ELR (cell line): ENCODE data around the gene CUBN.

ENCODE experiments used
- DNase-seq: peaks from one replicate; pipeline ENCODE4 v3.0.0-alpha.2; 2015; ENCODE audit warnings: low read depth

The CUBN gene

GRCh38 chr10:16822726-16823360 lies 306.8 kb downstream of the CUBN start:
- no peak for DNase-seq

DNA sequence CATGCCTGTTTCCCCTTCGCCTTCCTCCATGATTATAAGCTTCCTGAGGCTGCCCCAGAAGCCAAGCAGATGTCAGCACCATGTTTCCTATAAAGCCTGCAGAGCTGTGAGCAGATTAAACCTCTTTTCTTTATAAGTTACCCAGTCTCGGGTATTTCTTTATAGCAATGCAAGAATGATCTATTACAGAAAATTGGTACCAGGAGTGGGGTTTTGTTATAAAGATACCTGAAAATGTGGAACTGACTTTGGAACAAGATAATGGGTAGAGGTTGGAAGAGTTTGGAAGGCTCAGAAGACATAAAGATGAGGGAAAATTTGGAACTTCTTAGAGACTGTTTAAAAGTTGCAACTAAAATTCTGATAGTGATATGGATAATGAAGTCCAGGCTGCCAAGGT lies 307.6 kb downstream of the CUBN start:
- no peak for DNase-seq

DNA sequence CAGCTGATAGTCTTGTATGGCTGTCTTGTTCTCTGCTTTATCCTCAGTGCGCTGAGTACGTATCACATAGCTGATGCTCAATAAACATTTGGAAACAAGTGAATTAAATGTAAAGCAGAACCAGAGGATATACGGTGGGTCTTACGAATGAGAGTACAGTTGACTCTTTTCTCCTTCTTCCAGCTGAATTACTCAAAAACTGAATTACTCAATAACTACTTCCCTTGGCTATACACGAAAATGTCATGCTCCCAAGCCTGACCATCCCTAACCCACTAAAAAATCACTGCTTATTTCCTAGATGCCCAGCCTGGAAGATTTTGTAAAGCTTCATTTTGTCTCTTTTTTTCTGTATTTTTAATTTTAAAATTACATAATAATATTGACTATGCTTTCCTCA lies 309.2 kb downstream of the CUBN start:
- no peak for DNase-seq

DNA sequence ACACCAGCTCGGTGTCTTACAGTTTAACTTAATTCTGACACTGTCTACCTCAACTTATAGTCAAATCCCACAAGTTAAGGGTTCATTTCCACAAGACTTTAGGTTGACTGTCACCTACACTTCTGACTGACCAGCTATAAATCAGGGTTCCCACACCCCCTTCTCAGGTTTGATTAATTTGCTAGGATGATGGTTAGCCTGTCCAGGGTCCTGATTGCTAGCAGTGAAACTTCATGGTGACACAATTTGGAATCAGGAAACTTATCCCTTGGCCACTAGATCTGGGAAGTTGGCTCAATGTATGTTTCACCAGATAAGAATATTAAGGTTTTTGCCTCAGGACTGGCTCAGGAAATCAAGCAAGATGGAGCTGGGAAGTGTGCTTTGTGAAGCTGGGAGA lies 309.6 kb downstream of the CUBN start:
- DNase-seq = no peak

GRCh38 chr10:16819436-16819835 lies 310.2 kb downstream of the CUBN start:
- no peak for DNase-seq

- DNase-seq = no peak
These were observed 310.6 kb downstream of the CUBN start for GRCh38 chr10:16819026-16819425.

GRCh38 chr10:16817125-16818019 lies 312.2 kb downstream of the CUBN start, which contains the start of gene RSU1:
TSS of gene RSU1 (minus strand) at chr10:16817424. CDS start at chr10:16817081, 343 bp downstream.
- peak; percentile 100 for DNase-seq

- peak; percentile 51 for DNase-seq
These were observed 312.8 kb downstream of the CUBN start for GRCh38 chr10:16816830-16817124.

- DNase-seq = peak; percentile 4
These were observed 313.4 kb downstream of the CUBN start for GRCh38 chr10:16816171-16816570.

DNA sequence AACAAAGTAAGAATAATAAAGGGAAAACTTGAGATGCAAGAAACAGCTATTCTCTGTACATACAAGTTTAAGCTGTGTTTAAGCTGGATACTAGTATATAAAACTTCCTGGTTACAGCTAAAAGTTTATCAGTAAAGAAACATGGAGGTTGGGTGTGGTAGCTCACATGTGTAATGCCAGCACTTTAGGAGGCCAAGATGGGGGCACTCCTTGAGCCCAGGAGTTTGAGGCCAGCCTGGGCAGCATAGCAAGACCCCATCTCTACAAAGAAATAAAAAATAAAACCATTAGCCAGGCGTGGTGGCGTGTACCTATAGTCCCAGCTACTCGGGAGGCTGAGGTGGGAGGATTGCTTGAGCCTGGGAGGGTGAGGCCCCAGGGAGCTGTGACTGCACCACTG lies 315.6 kb downstream of the CUBN start:
- no peak for DNase-seq

- no peak for DNase-seq
These were observed 316.9 kb downstream of the CUBN start for GRCh38 chr10:16812676-16813075.

- DNase-seq = no peak
These were observed 317.8 kb downstream of the CUBN start for GRCh38 chr10:16811765-16812164.

DNA sequence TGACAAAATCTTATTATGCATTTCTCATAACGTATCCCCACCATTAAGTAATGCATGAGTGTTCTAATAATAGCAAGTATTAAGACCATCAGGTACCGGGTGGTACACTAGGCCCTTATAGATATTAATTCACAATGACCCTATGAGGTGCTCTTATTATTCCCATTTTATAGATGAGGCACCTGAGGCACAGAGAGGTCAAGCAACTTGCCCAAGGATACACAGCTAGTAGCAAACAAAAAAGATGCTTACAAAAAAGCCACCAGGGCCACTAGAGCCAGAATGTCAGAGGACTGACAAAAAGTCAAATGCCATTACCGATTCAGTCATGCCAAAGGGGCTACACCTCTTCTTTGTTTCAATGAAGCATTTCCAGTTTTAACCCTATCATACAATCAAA lies 318.3 kb downstream of the CUBN start:
- no peak for DNase-seq

DNA sequence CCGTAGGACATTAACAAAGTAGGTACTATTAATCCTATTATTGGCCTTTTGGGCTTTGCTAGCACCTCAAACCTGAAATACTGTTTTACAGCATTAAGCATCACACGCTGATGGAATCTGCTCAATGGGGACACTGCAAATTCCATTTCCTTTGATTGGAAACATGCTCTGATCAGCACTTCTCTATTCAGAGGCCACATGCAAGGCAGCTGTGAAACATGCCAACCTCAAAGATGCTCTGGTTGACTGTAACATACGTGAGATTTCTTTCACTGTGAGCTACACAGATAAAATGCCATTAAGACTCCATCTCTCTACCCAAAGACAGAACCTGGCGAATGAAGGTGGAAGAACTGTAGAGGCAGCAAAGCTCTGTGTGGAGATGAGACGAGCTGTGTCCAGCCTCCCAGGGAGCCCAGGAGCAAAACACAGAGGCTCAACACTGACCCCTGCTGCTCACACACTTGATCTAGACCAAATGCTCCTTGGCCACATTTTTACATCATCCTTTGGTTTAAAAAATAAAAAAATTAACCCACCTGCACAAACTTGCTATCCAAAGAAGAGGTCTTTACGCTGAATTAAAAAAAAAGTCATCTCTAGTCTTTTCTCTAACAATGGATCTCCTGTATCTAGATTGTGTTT lies 320.4 kb downstream of the CUBN start:
- peak; percentile 49 for DNase-seq

DNA sequence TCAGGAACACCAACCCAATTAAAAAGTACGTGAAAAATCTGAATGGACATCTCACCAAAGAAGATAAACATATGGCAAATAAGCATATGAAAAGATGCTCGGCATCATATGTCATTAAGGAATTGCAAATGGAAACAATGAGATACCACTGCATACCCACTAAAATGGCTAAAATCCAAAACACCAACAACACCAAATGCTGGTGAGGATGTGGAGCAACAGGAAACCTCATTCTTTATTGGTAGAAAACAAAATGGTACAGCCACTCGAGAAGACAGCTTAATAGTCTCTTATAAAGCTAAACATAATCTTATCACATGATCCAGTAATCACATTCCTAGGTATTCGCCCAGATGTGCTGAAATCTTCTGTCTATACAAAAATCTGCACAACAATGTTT lies 325.5 kb downstream of the CUBN start:
- DNase-seq = no peak

DNA sequence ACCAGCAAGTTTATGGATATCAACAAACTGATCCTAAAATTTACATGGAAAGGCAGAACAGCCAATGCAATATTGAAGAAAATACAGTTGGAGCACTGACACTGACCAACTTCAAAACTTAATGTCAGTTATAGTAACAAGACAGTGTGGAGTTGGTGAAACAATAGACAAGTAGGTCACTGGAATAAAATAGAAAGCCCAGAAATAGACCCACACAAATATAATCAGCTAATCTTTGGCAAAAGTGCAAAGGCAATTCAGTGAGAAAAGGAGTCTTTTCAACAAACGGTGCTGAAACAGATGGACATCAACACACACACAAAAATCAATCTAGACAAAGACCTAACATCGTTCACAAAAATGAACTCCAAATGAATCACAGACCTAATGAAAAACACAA lies 326.1 kb downstream of the CUBN start:
- no peak for DNase-seq

DNA sequence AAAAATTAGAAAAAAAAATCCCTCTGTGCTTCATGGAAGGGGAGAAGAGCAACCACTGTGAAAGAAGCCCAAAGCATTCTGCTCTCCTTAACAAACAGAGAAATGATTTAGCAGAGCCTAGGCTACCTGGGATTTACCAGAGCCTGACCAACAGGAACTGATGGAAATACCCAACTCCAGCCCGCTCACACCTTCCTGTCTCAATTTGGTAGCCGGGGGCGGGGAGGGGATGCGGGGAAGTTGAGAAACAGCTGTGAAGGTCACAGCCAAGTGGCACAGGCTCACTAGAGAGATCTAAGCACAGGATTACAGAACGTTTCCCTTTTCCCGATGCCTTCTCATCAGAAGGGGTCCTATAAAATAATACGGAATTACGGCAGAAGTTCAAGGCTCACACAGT lies 330.0 kb downstream of the CUBN start:
- no peak for DNase-seq

DNA sequence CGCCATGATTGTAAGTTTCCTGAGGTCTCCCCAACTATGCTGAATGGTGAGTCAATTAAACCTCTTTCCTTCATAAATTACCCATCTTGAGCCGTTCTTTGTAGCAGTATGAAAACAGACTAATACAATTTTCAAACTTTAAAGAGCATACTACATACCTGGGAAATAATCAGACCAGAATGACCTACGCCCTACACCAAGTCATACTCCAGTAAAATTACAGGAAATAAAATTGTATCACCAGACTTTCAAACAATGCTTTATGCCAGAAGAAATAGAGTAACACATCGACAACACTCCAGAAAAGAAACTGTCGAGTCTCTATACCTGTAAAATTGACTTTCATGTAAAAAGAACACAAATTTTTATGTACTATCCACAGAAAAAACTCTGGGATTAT lies 331.0 kb downstream of the CUBN start:
- no peak for DNase-seq

- no peak for DNase-seq
These were observed 334.1 kb downstream of the CUBN start for GRCh38 chr10:16795410-16796073.

- no peak for DNase-seq
These were observed 335.6 kb downstream of the CUBN start for GRCh38 chr10:16794005-16794404.

DNA sequence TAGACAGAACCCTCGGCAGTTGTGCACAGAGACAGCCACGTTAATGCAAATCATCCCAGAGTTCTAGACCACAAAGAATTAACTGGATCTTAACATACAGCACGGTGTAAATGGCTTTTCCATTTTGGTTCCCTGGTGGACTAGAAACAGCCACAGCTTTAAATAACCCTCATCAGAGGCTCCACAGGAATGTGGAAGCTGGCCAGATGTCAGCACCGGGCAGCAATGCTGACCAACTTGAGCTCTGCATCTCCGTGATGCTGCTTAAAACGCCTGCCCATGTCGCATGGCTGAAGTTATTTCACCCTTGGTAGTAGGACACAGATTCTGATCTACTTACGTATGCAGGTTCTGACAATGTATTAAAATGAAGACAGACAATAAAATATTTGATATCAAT lies 336.9 kb downstream of the CUBN start:
- no peak for DNase-seq

DNA sequence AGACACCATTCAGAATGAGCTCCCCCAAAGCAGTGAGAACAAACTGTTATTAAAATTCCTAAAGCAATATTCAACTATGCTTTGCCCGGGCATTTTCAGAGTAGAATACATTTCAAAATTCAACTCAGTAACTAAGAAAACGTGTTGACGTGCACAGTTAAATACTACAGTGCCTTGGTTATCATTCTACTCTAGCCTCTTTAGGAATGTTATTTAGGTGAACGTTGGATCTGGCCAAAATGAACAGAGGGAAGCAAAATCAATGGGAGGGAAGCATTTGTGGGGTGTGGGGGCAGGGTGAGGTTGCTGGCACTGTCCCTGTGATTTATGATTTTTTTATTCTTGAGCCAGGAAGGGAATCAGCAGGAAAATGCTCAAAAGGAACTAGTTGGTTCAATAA lies 339.8 kb downstream of the CUBN start:
- DNase-seq = no peak

GRCh38 chr10:16789261-16789660 lies 340.4 kb downstream of the CUBN start:
- no peak for DNase-seq
